NCI-H187 treated with DMSO at 0.1 percent for 48 hours (cell line): ENCODE measurements around the gene CSF2RB.
"Not testable (repeated sequence)": the region's sequence is repeated elsewhere in the genome, so short reads cannot be mapped to it uniquely, and the experiment has no call there.

ENCODE experiments used
- DNase-seq: peaks from one replicate; lab custom pipeline; 2025; lab: John Stamatoyannopoulos, UW

Gene CSF2RB

DNA sequence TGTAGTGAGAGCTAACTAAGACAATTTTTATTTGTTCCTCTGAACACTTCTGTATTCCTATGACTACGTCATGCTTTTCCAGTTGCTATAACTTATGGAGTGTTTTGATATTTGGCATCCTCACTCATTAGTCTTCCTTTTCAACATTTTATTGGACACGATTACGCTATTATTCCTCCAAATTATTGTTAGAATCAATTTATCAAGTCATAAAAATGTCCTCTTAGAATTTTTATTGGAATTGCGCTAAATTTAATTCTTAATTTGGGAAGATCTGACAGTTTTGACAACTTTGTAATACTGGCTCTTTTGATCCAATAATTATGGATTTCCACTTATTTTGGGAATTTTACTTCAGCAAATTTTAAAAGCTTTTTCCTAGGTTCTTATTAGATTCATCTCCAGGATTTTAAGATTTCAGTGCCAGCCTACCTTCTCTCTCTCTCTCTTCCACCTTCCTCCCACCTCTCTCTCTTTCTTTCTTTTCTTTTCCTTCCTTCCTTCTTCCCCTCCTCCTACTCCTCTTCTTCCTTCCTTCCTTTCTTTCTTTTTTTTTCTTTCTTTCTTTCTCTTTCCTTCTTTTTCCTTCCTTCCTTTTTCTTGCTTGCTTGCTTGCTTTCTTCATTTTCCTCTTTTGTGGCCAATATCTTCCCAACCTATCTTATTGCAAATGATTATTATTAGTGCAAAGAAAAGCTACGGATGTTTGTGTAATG, 55.0 kb downstream of the CSF2RB start:
- DNase-seq: no peak

DNA sequence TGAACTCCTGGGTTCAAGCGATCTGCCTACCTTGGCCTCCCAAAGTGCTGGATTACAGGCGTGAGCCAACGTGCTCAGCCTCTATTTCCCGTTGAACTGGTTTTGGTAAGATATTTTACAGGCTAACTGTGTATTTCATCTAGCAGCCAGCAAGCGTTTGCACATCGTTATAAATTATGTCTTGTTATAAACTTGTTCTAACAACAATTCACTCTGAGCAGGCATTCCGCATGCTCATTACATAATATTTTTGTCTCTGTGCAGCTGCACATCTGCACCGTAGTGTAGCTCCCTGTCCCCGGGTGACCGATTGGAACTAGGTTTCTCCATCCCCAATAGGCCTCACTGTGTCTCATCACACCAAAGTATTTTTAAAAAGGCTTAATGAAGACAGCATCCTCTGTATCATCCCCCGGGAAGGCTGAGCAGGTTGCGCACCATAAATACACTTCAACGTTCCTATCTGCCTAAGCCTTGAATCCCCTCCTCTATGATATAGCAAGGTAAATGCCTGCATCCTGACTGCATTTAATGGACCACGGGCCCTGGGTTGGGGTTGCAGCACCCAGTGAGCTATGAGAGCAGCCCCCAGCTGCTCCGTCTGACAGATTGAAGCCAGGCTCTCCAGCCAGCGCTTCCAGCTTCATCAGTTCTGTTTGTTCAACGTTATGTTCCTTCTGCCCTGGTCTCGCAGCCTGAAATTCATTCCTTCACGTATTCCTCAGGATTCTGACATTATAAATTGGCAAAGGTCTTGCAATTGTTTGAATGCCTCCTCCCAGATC, 58.1 kb downstream of the CSF2RB start:
- no peak for DNase-seq

DNA sequence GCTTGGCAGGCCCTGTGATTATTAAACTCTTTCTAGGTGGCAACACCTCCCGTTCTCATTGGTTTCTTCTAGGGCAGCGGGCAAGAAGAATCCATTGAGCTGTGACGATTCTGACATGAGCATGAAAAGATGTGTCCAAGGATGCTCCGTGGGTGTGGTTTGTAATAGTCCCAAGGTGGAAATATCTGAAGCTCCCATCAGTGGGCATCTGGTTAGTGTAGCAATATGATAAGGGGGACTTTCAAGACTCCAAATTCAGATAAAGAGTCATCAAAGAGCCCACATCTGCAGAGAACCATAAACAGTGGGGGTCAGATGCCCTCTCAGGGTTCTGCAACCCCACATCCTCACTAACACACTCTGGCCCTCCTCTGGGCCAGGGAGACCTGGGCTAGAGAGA, 63.2 kb downstream of the CSF2RB start:
- DNase-seq: no peak

DNA sequence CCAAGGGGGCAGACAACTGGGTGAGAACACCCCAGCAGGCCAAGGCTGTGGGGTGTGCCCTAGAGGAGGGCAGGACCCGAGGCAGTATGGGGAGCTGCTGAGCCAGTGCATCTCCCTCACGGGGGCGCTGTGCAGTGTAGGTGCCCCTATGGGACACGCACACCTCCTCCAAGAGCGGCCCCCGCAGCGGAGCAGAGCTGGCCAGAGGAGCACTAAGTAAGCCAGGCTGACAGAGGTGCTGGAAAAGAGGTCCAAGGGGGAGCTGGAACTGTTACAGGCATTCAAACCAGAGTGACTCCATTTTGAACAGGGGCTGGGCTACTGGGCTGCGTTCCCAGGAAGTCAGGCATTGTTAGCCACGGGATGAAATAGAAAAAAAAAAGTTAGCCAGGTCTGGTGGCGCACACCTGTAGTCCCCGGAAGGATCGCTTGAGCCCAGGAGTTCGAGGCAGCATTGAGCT, 64.0 kb downstream of the CSF2RB start:
- no peak for DNase-seq

DNA sequence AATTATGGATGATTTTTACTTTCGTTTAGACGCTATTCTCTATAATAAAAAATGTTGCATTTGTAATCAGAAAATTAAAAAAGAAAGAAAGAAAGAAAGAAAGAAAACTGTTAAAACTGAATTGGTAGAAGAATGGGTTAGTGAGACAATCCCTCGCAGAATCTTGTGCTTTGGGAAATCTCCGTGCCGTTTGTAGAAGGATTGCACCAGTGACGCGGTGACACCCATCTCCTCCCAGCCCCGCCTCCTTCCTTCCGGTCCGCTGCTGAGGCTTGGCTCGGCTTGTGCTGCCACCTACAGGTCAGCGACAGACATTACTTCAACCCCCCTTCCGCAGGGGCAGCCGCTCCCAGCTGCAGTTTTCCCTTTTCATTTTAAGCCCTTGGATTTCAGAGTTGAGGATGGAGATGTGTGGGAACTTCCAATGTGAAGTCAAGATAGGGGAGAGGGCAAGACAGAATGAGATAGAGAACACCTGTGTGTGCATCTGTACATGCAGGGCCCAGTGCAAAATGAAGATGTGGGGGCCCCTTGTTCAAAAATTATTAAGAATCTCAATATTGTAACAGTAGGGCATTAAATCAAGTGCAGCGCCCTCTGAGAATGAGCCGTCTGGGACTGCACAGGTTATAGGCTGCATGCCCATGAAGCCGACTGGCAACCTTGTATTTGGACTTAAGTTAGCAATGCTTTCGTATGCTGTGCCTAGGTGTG, 64.7 kb downstream of the CSF2RB start:
- DNase-seq: peak; percentile 39

DNA sequence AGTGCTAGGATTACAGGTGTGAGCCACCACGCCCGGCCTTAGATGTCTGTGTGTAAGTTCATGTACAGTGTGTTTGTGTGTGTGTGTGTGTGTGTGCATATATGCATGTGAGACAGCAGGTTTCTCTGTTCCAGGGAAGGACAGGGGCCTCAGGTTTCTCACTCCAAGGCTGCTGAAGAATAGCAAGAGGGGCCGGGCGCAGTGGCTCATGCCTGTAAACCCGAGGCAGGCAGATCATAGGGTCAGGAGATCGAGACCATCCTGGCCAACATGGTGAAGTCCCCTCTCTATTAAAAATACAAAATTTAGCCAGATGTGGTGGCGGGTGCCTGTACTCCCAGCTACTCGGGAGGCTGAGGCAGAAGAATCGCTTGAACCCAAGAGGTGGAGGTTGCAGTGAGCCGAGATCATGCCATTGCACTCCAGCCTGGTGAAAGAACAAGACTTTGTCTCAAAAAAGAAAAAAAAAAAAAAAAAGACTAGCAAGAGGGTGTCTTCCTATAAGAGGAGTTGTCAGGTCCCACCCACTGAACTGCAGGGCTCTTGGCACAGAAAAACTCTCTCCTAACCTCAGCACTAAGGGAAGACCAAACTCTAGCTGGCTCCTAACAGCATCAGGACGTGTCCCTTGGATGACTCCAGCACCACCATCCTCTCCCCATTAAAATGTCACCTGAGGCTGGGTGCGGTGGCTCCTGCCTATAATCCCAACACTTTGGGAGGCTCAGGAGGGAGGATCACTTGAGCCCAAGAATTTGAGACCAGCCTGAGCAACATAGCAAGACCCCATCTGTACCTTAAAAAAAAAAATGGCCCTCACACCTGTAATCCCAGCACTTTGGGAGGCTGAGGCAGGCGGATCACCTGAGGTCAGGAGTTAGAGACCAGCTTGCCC, 65.8 kb downstream of the CSF2RB start:
- DNase-seq: no peak

DNA sequence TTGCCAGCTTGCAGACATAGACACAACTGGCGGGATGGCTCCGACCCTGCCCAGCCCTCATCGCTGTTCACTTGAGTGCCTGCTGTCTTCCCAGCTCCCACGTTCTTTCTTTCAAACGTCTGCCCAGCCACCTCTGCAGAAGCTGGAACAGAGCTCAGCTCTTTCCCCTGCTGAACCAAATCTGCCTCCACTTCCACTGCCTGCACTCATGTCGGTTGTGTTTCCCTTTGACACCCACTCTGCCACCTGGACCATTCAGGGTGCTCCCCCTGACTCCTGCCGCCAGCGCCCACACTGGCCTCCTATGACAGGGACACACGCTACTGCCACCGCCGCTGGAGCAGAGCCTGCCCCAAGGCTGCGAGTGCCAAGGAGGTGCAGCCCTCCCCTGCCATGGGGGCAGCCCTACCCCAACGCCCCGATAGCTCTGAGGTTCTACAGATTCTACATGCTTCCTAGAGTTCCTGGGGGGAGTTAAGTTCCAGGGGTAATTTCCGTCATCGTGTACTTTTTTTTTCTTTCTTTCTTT, 67.9 kb downstream of the CSF2RB start:
- DNase-seq: no peak

DNA sequence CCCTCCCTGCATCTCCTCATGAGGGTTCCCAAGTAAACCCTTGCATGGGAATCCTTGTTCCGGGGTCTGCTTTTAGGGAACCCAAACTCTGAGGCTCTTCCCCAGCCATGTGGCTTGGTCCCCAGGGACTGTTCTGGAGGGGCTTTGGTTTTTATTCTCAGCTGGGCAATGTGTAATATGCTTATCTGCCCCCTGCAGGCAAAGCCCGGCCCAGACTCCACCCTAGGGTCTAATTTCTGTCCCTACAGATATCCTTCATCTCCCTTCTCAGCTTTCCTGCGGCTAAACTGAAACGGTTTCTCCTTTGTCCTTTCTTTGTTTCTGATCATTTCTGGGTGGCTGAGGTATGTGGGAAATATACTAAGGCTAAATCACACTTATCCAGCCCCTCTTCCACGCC, 68.7 kb downstream of the CSF2RB start:
- DNase-seq: no peak

DNA sequence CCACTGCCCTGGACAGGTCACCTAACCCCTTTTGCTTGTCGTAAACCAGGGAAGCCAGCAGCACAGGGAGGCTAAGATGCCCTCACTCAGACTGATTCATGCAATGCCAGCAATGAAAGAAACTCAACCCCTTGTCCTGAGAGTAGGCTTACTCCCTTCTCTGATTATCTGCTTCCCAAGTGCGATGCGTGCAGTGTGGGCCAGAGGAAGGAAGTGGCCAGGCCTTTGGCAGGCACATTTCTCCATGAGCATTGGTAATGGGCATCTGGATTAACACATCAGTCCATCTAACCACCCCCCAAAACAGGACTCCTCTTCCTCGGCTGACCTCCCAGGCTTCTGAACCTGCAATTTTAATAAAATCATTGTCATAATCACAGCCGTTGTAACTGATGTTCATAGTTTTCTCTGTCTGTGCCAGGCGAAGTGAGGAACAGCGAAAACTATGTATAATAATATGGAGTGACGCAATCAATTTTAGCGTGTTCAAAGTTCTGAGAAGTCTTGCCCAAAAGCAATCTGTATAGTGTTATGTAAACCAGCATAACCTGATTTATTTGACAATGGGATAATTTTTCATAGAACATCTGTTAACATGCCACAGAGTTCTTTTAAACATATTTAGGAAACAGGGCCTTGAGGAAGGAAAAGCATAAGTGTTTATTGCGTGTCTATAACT, 71.9 kb downstream of the CSF2RB start:
- no peak for DNase-seq

DNA sequence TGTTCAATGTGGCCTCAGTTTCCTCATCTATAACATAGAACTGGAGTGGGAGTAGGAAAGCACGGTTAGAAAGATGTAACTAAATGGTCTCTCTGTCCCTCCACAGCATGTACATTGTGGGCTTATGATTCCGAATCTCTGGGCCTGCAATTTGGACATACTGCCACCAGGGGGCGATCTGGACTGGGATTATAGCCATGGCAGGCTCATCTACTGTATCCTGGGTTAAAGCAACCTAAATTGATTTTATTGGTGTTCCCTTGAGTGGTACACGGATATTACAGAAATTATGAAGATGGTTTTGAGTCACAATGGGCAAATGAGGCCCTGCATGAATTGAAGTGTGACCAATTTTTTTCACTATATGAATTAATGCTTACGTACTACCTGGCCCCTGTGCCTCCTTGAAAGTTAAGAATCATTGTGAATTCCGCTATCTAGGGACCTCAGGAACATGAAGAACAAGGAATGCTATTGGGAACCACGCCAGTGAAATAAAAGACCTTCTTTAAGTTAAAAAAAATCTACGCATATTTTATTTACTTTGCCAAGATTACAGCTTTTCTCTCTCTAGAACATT, 72.9 kb downstream of the CSF2RB start:
- peak; percentile 3 for DNase-seq

DNA sequence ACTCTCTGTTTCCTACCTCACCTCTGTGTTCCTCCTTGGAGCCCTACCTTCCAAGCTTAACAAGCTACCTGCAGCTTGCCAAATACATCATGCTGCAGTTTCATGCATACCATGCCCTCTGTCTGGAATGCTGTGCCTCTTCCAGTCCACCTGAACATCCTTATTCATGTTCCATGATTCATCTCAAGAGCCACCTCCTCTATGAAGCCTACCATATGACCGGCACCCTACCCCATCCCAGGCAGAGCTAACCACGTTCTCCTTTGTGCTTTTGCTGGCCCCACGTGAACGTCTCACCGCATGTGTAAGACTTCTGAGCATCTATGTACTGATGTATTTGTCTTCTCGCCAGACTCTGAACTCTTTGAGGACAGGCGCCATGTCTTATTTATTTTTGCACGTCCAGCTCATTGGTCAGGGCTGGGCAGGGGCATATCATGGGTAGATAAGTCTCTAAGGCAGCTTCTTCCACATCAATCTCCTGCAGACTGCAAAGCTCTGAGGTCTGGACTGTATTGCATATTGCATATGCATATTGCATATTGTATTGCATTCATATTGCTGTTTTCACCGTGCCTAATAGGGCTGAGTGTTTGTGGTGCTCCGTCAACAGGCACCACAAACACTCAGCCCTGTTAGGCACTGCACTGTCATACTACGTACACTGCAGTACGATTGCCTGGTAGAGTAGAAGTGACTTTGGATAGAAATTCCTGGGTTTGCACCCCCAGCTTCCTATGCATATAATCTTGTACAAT, 74.8 kb downstream of the CSF2RB start:
- DNase-seq: no peak

DNA sequence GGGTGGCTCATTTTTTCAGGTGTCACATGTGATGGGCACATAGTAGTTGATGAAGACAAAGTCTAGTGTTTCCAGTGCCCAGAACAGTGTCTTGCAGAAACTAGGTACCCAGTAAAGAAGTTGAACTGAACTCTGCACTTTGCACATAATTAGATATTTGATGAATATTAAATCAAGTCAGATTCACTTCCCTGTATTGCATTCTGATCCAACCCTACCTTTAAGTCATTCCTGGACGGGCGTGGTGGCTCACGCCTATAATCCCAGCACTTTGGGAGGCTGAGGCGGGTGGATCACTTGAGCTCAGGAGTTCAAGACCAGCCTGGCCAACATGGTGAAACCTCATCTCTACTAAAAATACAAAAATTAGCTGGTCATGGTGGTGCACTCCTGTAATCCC, 75.6 kb downstream of the CSF2RB start:
- DNase-seq: not testable (repeated sequence)
